ENCODE data around the gene ULK3. TPM values are rescaled to one million over a fixed set of nuclear protein-coding genes. Genes with fewer than 3 reads are reported as not detected.

Gene ULK3
- total RNA-seq, 1 donor from 2014 or later = 46.5 TPM

GRCh38 chr15:74830868-74831267 is 12.1 kb downstream of the ULK3 start:
- DNase-seq = no peak
- H3K36me3 Mint-ChIP-seq (ENCODE audit: unreplicated experiment) = no peaks in the 10 kb centered on the region
- no peak overlapping the region for H3K27ac Mint-ChIP-seq (ENCODE audit: unreplicated experiment)
- peaks cover 5% of the 10 kb centered on the region for H3K9me3 Mint-ChIP-seq (ENCODE audit: unreplicated experiment)
- H3K27me3 Mint-ChIP-seq (ENCODE audit: unreplicated experiment) = peaks cover 3% of the 10 kb centered on the region
- TF ChIP-seq CTCF (IDR thresholded peaks at IDR 0.05; ENCODE audit: partially characterized antibody, unreplicated experiment) = no peak
- no peak overlapping the region for H3K4me3 Mint-ChIP-seq (ENCODE audit: unreplicated experiment)
- peaks cover 38% of the 10 kb centered on the region for H3K4me1 Mint-ChIP-seq (ENCODE audit: low read depth, unreplicated experiment)

GRCh38 chr15:74829991-74830390 is 13.0 kb downstream of the ULK3 start:
- DNase-seq = no peak
- Mint-ChIP-seq H3K4me3 (ENCODE audit: unreplicated experiment) (no peak overlapping the region), H3K4me1 (ENCODE audit: low read depth, unreplicated experiment) (peaks cover 41% of the 10 kb centered on the region), H3K36me3 (ENCODE audit: unreplicated experiment) (no peaks in the 10 kb centered on the region), H3K27me3 (ENCODE audit: unreplicated experiment) (peaks cover 6% of the 10 kb centered on the region), H3K27ac (ENCODE audit: unreplicated experiment) (no peak overlapping the region), H3K9me3 (ENCODE audit: unreplicated experiment) (peaks cover 7% of the 10 kb centered on the region)
- TF ChIP-seq CTCF (IDR thresholded peaks at IDR 0.05; ENCODE audit: partially characterized antibody, unreplicated experiment) = no peak

GRCh38 chr15:74829486-74829885 is 13.5 kb downstream of the ULK3 start:
- H3K4me1 Mint-ChIP-seq (ENCODE audit: low read depth, unreplicated experiment) = peaks cover 45% of the 10 kb centered on the region
- no peaks in the 10 kb centered on the region for H3K36me3 Mint-ChIP-seq (ENCODE audit: unreplicated experiment)
- DNase-seq = no peak
- H3K27ac Mint-ChIP-seq (ENCODE audit: unreplicated experiment) = no peak overlapping the region
- TF ChIP-seq CTCF (IDR thresholded peaks at IDR 0.05; ENCODE audit: partially characterized antibody, unreplicated experiment) = no peak
- peaks cover 4% of the 10 kb centered on the region for H3K27me3 Mint-ChIP-seq (ENCODE audit: unreplicated experiment)
- H3K4me3 Mint-ChIP-seq (ENCODE audit: unreplicated experiment) = no peak overlapping the region
- H3K9me3 Mint-ChIP-seq (ENCODE audit: unreplicated experiment) = peaks cover 7% of the 10 kb centered on the region

- H3K36me3 Mint-ChIP-seq (ENCODE audit: unreplicated experiment) = no peaks in the 10 kb centered on the region
- peaks cover 3% of the 10 kb centered on the region for H3K27me3 Mint-ChIP-seq (ENCODE audit: unreplicated experiment)
- peaks cover 48% of the 10 kb centered on the region for H3K4me1 Mint-ChIP-seq (ENCODE audit: low read depth, unreplicated experiment)
- H3K9me3 Mint-ChIP-seq (ENCODE audit: unreplicated experiment) = peaks cover 6% of the 10 kb centered on the region
- TF ChIP-seq CTCF (IDR thresholded peaks at IDR 0.05; ENCODE audit: partially characterized antibody, unreplicated experiment) = no peak
- DNase-seq = no peak
- H3K27ac Mint-ChIP-seq (ENCODE audit: unreplicated experiment) = peak overlapping the region; percentile 3
- peak overlapping the region; percentile 55 for H3K4me3 Mint-ChIP-seq (ENCODE audit: unreplicated experiment)
These were observed 14.1 kb downstream of the ULK3 start for GRCh38 chr15:74828835-74829234.

GRCh38 chr15:74827614-74828013 is 15.3 kb downstream of the ULK3 start:
- no peak for DNase-seq
- Mint-ChIP-seq H3K4me1 (ENCODE audit: low read depth, unreplicated experiment) (peaks cover 51% of the 10 kb centered on the region), H3K9me3 (ENCODE audit: unreplicated experiment) (peaks cover 6% of the 10 kb centered on the region), H3K4me3 (ENCODE audit: unreplicated experiment) (no peak overlapping the region), H3K36me3 (ENCODE audit: unreplicated experiment) (no peaks in the 10 kb centered on the region), H3K27me3 (ENCODE audit: unreplicated experiment) (peaks cover 3% of the 10 kb centered on the region), H3K27ac (ENCODE audit: unreplicated experiment) (peak overlapping the region; percentile 40)
- no peak for TF ChIP-seq CTCF (IDR thresholded peaks at IDR 0.05; ENCODE audit: partially characterized antibody, unreplicated experiment)
